Measurements from ENCODE around the gene HINT2.

Gene HINT2

DNA sequence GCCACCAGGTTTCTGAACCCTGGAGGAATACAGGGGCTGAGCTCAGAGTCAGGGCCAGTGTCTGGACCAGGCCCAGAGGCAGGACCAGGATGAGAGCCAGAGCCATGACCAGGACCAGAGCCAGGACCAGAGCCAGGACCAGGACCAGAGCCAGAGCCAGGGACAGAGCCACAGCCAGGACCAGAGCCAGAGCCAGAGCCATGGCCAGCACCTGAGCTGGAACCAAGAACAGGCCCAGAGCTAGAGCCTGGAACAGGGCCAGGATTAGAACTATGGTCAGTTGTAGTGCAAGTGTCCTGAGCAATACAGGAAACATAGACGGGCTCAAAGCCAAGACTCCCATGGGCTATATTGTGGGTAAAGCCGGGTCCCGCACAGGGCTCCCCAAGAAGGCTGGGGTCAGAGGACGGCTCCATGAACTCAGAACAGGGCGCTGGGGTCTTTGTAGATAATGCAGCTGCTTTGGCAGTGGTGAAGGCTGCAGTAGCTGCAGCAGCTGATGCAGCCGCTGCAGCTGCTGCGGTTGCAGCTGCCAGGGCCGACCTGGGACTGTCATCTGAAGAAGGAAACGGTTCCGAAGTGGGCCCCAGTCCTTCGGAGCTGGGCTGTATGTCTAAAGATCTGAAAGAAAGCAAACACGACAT is 3.3 kb downstream of the HINT2 start:
- DNase-seq = no peak

DNA sequence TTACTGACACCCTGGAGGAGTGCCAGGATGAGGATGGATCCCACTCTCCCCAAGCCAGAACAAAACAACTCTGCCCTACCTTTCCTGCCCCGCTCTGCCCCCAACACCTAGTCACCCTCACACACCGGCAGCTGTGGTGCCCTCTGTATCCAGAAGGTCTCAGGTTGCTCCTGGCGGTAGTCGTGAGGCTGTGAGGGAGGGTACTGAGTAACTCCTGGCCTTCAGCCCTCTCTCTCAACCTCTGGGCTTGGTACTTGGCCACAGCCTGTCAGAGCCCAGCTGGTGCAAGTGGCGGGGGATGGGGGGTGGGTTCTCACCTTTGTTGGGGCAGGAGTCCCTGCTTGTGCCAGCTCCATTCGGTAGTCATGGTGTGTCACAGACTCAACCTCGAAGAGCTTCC is 4.7 kb downstream of the HINT2 start:
- no peak for DNase-seq

DNA sequence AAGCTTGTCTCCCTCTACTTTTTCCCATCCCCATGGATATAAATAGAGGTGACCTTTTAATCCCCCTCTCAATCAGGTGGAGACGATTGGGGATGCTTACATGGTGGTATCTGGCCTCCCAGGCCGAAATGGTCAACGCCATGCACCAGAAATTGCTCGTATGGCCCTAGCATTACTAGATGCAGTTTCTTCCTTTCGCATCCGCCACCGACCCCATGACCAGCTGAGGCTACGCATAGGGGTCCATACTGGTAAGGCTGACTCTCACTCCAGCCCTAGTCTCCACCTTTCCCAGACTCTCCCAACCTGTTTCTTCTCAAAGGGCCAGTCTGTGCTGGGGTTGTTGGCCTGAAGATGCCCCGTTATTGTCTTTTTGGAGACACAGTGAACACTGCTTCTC is 6.4 kb downstream of the HINT2 start:
- DNase-seq = no peak

DNA sequence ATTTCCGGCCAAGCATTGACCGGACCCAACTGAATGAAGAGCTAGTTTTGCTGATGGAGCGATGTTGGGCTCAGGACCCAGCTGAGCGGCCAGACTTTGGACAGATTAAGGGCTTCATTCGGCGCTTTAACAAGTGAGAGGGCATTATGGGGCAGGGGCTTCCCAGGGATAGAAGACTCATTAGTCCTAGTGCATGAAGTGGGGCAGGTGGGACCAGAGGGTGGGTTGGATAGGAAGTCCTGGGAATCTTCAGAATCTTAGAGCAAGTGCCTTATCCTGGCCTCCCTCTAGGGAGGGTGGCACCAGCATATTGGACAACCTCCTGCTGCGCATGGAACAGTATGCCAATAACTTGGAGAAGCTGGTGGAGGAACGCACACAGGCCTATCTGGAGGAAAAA is 8.7 kb downstream of the HINT2 start:
- DNase-seq = no peak

DNA sequence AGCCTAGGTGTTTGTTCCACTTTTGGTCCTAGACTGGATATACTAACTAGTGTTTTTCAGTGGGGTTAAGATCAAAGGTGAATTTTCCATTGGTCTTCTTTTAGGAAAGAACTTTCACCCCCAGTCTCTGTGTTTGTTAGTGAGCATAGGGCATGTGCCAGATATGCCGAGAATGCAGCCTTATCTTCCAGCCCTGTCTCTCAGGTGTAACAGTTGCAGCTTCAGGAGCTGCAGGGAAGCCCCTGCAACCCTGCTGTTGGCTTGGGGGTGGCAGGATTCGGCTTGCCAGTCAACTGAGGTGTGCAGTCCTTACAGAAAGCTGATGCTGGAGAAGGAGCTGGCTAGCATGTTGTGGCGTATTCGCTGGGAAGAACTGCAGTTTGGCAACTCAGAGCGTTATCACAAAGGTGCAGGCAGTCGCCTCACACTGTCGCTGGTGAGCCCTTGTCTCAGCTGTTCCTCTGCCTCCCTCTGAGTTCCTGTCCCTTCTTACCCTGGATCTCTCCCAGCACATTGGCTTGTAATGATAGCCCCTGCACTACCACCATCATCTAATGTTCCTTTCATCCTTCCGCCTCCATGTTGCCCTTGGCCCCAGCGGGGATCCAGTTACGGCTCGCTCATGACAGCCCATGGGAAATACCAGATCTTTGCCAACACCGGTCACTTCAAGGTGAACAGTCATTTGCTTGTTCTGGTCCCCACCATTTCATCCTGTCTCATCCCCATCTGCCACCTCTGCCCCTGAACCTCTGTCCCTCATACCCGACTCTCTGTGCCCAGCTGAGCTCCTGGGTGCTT is 13.3 kb downstream of the HINT2 start:
- DNase-seq = no peak

DNA sequence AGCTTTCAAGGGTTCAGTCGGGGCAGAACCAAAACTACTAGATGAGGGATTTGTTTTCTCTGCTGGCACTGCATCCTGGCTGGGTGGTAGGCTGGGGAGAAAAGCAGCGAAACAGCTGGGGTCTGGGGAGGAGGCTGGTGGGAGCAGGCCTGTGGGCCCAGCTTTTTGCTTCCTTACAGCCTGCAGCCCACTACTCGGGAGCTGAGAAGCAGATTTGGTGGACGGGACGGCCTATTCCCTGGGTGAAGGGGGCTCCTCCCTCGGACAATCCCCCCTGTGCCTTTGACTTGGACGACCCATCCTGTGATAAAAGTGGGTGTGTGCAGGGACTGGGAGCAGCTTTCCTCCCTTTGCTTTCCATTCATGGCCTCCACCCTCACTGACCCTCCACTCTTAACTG is 14.3 kb downstream of the HINT2 start:
- no peak for DNase-seq

DNA sequence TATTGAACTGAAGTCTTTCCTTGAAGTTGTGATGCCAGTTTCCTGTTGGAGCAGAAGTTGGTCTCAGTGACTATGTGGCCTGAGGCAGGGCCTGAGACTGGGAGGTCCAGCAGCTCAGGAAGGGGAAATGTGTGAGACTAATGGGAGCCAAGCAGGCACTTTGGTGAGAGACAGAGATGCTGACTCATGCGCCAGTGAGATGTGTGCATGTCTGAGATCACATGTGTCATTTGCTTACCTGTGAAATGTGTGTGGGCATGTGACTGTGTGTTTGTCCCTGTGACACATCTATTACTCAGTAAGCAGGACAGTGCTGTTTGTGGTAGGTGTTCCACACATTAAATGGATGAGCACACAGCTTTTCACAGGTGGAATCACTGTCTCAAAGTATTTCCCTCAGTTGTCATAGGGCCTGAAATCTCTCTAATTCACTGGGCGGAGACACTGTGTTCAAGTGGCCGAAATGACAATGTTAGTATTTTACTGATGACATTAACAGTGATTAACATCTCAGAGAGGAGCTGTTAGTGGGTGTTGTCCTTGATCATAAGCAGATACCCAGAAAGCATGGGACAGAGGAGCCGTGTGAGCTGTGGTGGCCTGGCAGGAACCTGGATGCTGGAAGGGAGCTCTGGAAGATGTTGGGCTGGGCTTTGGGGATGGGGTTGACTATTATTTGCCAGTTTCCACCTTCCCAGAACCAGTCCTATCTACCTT is 16.0 kb downstream of the HINT2 start:
- peak; percentile 62 to 66 for DNase-seq

DNA sequence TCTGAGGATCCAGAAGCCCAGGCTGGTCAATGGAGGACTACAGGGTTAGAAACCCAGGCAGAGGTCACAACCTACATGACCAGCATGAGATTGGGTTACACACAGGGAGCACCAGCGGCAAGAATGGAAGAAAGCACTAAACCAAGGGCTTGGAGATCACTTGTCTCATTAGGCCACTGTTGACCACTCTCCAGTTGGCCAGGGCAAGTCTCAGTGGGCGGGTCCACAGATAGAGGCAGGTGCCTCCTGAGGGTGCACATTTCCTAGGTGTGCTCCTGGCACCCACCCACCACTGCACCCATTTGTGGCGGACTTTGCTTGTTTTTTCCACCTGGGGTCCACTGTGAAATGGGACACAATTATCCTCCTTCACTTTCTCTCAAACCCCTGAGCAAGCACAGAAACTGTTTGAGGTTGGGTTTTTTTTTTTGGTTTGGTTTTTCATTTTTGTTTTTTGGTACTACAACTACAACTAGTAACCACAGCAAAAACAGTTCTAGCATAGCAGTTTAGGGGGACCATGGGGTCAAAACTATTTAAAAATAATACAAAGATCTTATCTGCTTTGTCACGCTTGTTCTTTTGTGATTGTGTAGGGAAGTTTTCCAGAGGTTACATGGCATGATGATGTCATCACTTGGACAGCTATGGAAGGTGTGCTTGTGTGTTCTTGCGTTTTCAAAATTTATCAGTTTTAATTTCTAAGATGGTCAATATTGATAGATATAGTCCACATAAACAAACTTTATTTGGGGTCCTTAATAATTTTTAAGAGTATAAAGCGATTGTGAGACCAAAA is 17.3 kb downstream of the HINT2 start:
- DNase-seq = no peak

DNA sequence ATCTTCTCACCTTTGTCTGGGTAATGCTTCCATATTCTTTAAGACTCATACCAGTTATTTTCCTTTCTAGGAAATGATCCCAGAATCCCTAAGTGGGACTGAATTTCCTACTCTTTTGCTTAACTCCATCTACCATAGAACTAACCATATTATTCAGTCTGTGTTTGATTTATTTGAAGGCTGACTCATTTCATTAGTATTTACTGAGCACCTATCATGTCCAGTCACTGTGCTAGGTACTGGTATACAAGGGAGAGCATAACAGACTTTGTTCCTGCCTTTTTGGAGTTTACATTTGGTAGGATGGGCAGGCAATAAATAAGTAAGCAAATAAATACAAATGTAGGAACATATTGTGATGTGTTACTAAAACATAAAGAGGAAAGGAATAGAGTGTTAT is 19.1 kb downstream of the HINT2 start:
- no peak for DNase-seq

DNA sequence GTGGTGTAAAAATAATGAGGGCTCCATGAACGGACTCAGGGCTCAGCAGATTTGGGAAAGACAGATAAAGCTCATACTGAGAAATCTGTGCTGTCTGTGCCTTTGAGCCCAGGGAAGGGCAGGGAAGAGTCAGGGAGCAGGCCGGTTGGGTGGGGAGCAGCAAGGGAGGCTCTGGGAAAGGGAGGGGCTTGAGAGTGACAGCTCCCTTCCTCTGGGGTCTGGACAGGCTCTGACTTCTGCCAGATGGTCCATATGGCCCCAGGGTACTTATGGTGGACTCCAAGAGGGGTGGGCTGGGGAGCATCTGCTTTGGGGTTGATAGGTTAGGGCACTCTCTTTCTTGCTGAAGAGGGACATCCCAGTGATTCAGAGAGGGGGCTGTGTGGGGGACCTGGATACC is 21.4 kb downstream of the HINT2 start:
- no peak for DNase-seq

DNA sequence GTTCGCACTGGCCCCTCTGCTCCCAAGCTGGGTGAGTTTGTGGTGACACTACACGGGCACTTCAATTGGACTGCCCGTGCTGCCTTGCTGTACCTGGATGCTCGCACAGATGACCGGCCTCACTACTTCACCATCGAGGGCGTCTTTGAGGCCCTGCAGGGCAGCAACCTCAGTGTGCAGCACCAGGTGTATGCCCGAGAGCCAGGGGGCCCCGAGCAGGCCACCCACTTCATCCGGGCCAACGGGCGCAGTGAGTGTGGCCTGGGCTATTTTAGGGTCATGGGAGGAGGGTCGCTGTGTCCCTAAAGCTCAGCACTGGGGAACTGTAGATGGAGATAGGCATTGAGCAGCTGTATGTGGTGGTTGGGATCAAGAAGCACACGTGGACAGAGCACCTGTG is 22.0 kb downstream of the HINT2 start:
- DNase-seq = no peak

DNA sequence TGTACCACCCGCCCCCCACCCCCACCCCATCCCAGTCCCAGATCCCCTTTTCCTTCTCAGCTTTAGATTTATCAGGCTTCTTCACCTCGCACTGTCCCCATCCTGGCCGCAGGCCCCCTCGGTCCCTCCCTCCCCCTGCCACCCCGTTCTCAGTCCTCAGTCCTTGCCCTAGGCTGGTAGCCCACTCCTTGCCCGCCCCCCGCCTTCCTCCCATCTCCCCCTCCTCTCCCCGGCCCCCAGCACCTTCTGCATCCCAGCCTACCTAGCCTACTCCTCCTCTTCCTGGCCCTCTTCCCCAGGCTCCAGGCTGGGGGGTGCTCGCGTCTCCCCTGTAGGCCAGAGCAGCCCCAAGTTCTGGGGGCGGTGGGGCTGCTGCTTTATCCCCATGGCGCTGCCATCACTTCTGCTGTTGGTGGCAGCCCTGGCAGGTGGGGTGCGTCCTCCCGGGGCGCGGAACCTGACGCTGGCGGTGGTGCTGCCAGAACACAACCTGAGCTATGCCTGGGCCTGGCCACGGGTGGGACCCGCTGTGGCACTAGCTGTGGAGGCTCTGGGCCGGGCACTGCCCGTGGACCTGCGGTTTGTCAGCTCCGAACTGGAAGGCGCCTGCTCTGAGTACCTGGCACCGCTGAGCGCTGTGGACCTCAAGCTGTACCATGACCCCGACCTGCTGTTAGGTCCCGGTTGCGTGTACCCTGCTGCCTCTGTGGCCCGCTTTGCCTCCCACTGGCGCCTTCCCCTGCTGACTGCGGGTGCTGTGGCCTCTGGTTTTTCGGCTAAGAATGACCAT is 22.6 kb downstream of the HINT2 start:
- DNase-seq = no peak

DNA sequence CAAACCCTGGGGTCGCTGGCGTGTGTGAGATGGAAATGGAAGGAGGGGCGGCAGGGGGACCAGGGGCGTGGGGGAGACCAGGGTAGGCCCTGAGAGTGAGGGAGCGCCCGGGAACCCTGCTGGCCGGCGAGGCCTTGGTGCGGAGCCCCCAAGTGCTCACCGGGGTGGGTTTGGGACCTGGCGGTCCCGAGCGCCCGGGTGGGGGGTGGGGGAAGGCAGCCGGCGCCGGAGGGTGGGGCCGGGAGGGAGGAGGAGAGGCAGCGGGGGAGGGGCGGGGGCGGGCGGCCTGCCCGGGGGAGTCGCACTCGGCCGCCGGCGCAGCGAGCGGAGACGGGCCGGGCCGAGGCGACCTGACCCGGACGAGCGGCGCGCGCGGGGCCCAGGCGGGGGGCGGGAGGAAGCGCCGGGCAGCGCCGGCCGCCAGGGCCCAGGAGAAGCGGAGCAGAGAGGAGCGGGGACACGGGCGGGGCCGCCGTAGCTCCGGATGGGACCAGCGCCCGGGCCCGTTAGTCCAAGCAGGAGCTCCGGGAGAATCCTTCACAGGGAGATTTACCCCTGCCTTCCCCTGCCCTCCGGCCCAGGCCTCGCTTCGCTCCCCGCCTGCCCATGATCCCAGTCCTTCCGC is 23.4 kb downstream of the HINT2 start, which contains the start of gene NPR2:
Gene NPR2 (plus strand): TSS at position 295 of the 625 bp plus-strand sequence. CDS start 818 bp downstream, outside the sequence.
- DNase-seq = no peak

DNA sequence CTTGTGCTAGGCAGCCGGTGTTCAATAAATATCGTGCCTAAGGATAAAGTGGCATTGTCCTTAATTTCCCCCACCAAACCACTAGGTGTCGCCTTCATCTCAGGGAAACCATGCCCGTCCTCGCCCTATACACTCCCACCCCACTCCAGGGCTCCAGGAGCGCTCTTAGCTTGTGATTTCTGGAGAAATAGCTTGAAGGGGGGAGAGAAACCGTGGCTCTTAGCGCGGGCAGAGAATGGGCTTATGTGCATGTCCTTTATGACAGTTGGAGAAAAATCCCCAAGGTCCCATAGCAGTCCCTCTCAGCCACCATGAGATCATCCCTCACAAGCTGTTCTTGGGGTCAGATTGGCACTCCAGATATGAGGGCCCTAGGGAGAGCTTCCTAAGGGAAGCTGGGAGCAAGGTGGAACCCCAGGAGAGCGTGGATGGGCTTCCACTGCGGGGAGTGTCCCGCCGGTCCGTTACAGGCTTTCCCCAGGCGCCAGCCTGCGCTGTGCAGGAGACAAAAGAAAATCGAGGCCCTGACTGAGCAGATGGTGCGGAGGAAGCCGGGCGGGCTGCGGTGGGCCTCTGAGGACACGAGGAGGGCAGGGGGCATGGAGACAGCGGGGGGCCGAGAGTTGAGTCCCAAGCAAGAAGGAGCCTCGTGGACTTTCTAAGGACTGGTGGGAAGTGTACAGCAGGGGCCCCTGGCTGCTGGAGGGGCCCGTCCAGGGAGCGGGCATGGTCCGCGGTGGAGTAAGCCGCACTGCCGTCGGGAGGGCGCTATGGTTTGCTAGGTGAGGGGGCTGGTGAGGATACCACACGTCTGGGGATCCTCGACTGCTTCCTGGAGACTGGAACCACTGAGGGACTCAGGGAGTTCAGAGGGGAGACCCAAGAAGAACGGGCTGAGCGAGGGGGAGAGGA is 24.2 kb downstream of the HINT2 start:
- peak; percentile 57 to 60 for DNase-seq

DNA sequence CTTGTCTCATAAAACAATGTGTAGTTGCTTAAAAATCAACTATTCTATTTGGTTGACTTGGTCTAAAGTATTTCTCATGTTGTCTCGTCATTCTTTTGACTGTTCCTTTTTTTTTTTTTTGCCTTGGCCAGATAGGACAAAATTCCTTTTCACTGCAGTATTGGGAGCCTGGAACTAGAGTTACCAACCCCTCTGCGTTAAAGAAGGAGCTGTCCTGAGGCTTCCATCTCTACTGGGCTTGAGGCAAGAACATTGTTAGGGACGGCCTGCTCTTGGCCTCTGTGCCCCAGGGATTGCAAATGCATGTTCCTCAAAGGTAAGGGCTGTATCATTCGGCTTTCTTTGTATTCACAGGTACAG is 24.8 kb downstream of the HINT2 start:
- no peak for DNase-seq

DNA sequence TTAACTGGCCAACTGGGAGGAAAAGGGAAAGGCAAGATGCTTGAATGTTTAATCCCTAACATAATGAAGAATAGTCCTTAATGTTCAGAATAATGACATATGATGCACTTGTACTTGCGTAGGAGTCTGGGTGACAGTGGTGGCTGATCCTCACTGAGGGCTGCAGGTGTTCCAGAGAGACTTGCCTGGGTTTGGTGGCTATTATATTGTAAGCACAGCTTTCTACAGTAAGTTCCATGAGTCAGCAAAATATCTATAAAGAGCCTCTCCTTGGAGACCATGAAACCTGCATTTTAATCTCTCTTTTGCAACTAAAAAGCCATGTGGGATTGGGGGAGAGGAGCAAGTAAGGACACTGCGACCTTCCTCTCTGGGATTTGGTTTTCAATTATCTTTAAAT is 25.3 kb downstream of the HINT2 start:
- DNase-seq = no peak

DNA sequence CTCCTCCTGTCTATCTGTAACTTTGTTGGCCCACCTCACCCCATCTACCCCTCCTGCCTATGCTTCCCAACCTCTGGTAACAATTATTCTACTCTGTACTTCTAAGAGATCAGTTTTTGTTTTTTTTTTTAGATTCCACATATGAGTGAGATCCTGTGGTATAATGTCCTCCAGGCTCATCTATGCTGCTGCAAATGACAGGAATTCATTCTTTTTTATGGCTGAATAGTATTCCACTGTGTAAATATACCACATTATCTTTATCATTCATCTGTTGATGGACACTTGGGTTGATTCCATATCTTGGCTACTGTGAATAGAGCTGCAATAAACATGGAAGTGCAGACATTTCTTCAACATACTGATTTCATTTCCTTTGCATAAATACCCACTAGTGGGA is 31.4 kb downstream of the HINT2 start:
- DNase-seq = no peak

DNA sequence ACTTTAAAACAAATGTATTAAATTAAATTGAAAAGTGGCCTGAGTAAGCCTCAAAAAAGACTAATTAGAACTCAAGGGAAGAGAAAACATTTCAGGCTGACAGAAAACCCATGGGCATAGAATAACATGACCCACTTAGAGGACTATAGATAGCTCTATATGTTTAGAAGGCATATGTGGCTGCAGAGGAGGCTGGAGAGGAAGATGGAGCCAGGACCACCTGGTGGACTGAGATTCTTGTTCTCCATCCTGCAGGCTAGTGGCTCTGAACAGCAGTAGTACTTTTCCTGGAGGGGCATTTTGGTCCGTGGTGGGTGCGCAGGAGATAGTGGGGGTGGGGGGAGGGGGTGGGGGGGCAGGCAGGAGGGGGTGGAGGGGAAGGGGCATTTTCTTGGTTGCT is 33.8 kb downstream of the HINT2 start:
- DNase-seq = no peak

DNA sequence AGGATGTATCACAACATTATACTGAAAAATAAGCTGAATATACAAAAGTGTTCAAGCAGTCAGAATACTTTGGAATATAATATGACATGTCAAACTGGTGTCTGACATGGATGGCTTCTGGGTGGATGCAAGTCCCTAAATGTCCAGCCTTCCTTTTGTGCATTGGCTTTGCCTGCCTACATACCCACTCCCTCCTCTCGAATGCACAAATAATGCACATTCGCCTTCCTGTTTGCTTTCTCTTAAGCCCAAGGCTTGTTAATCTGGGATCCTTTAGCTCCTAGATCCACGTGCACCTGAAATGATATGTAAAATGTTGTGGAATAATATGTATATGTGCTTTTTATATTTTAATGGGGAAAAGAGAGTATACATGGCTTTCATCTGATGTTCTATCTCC is 36.3 kb downstream of the HINT2 start:
- no peak for DNase-seq

DNA sequence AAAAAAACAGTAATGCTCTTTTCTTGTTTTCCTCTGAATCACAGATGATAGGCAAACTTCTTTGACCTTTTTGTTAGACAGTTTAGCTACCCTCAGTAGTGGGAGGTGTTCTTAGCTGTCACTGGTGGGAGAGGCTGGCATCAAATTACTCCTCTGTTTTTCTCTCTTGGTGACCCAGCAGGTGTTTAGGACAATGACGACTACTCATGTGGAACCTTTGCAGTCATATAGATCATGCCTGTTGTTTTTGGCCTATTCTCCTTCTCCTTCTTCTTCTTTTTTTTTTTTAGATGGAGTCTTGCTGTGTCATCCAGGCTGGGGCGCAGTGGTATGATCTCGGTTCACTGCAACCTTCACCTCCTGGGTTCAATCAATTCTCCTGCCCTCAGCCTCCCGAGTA is 38.8 kb downstream of the HINT2 start:
- no peak for DNase-seq

All from activated T-cell treated with anti-CD3 and anti-CD28 coated beads, Interleukin-2, amount 50 U/mL, for 48 hours (primary cell).